HG03159 (cell line): ENCODE data around the gene GABRA5.
"Not testable (repeated sequence)": the region's sequence is repeated elsewhere in the genome, so short reads cannot be mapped to it uniquely, and the experiment has no call there.

ENCODE experiments used
- ATAC-seq: cut with Tn5 transposase; IDR thresholded peaks from one replicate; pipeline ENCODE4 v1.9.1; 2021; ENCODE audit warnings: mild to moderate bottlenecking, moderate library complexity; ENCODE audit not compliant: unreplicated experiment

Gene GABRA5

GRCh38 chr15:26875476-26875850 is 8.6 kb downstream of the GABRA5 start:
- ATAC-seq: no peak

GRCh38 chr15:26877831-26878230 is 11.0 kb downstream of the GABRA5 start:
- ATAC-seq: no peak

- ATAC-seq: no peak
These were observed 12.8 kb downstream of the GABRA5 start for GRCh38 chr15:26879706-26880105.

- no peak for ATAC-seq
These were observed 15.2 kb downstream of the GABRA5 start for GRCh38 chr15:26882112-26882511.

- no peak for ATAC-seq
These were observed 15.9 kb downstream of the GABRA5 start for GRCh38 chr15:26882616-26883365.

GRCh38 chr15:26883466-26883865 is 16.6 kb downstream of the GABRA5 start:
- no peak for ATAC-seq

- no peak for ATAC-seq
These were observed 19.7 kb downstream of the GABRA5 start for GRCh38 chr15:26886566-26886965.

- no peak for ATAC-seq
These were observed 21.2 kb downstream of the GABRA5 start for GRCh38 chr15:26887926-26888666.

GRCh38 chr15:26888761-26889160 is 21.9 kb downstream of the GABRA5 start:
- ATAC-seq: no peak

GRCh38 chr15:26889298-26889898 is 22.5 kb downstream of the GABRA5 start:
- no peak for ATAC-seq

- ATAC-seq: no peak
These were observed 23.6 kb downstream of the GABRA5 start for GRCh38 chr15:26890451-26890850.

- no peak for ATAC-seq
These were observed 24.1 kb downstream of the GABRA5 start for GRCh38 chr15:26890988-26891387.

- ATAC-seq: no peak
These were observed 24.8 kb downstream of the GABRA5 start for GRCh38 chr15:26891448-26892181.

GRCh38 chr15:26892182-26892518 is 25.3 kb downstream of the GABRA5 start:
- no peak for ATAC-seq

- ATAC-seq: no peak
These were observed 25.8 kb downstream of the GABRA5 start for GRCh38 chr15:26892678-26893077.

GRCh38 chr15:26893351-26894065 is 26.6 kb downstream of the GABRA5 start:
- no peak for ATAC-seq

- no peak for ATAC-seq
These were observed 27.3 kb downstream of the GABRA5 start for GRCh38 chr15:26894181-26894580.

- ATAC-seq: not testable (repeated sequence)
These were observed 28.5 kb downstream of the GABRA5 start for GRCh38 chr15:26895346-26895745.

GRCh38 chr15:26899658-26900057 is 32.8 kb downstream of the GABRA5 start:
- no peak for ATAC-seq

- no peak for ATAC-seq
These were observed 34.2 kb downstream of the GABRA5 start for GRCh38 chr15:26901041-26901440.

- no peak for ATAC-seq
These were observed 43.9 kb downstream of the GABRA5 start for GRCh38 chr15:26910715-26911114.
